Hematopoietic multipotent progenitor cell treated with erythropoietin and hydrocortisone succinate and interleukin-3 and kit ligand, for 6 days (in vitro differentiated cells): ENCODE data around the gene ISM1.
A peak's percentile ranks its signal among the peaks of the same experiment; 100 is the strongest.

ENCODE experiments used
- DNase-seq: peaks from one replicate; pipeline ENCODE4 v3.0.0-alpha.2; 2015

Gene ISM1

DNA sequence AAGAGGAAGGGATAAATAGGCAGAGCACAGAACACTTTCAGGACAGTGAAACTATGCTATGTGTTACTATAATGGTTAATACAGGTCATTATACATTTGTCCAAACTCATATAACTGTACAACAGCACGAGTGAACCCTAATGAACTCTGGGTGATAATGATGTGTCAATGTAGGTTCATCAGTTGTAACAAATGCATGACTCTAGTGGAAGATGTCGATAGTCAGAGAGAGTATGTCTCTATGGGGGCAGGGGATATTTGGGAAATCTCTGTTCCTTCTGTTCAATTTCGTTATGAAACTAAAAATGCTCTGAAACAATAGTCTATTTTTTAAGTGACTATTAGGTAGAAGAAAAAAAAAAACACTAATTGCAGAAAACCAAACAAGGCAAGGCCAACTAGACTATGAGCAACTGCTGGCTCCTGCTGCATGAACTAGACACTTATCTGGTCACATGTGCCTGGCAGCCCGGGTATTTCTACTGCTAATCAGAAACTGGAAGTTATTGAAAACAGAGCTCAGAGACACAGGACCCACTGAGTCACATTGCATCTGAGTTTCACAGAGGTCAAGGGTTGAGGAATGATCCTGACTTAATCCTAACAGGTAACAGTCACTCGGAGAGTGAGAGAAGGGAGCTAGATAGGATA, 97.9 kb downstream of the ISM1 start:
- DNase-seq: no peak

GRCh38 chr20:13320702-13321101, 99.6 kb downstream of the ISM1 start:
- no peak for DNase-seq

- no peak for DNase-seq
Observed at GRCh38 chr20:13321416-13321815, 100.3 kb downstream of the ISM1 start.

DNA sequence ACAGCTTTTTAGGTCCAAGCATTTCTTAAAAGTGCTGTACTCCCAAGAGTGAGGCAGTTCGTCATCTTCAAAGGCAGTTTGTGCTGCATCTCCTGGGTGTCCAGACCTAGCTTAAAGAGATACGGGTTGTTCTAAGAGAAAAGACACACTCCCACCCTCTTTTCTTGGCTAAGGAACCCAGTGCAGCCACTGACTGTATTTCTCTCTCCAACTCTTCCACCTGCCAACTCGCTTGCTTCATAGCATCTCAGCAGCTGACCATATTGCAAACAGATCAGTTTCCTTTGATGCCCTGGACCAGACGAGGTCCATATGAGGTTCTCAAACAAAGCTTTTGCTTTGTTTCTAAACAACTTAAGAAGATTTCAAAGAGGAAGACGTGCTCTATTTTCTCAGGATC, 101.1 kb downstream of the ISM1 start:
- no peak for DNase-seq

DNA sequence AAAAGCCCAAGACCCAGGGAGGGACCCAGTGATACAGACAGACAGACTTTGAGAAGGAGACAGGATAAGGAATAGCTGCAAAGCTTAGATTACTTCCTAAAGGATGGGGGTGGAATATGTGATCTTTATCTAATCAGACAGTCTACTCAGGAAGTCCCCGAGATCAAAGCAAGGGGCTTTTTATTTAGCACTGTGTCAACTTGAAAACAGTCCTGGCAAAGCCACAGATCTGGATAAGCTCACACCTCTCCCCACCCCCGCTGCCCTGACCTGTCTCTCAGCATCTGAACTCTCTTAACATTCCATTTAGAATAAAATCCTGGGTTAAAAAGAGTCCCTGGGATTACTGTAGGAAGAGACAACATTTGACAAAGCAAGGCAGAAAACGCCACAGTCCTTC, 101.5 kb downstream of the ISM1 start:
- DNase-seq: no peak

GRCh38 chr20:13325033-13325432, 104.0 kb downstream of the ISM1 start:
- DNase-seq: peak; percentile 22

DNA sequence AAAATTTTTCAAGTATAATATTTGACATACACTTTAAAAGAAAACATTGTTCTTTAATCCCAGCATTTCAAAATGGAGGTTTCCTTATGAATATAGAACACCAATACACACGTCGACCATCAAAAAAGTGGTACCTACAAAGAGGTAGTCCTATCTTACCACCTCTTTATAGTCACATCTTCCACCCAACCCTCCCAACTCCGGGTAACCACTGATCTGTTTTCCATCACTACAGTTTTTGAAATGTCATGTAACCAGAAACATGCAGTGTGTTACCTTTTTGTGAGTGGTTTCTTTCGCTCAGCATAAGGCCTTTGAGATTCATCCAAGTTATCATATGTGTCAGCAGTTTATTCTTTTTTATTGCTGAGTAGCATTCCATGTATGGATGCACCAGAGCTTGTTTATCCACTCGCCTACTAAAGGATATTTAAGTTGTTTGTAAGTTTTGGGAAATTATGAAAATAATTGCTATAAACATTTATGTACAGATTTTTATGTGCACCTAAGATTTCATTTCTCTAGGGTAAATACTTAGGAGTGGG, 104.8 kb downstream of the ISM1 start:
- no peak for DNase-seq

DNA sequence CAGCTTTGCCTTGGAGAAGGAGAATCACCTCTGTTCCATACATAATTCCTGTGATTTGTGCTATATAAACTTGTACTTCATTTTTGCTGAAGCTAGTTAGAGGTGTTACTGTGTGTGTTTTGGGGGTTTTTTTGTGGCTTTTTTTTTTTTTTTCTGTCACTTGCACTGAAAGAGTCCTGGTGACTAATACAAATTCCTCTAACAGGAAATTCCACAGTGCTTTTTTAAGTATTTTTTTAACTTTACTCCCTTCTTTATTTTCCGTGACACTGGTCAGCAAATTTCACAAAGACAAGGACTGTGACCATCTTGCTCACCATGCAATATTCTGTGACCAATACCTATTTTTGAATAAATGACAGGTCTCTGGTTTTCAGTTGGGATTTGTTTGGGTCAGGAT, 110.5 kb downstream of the ISM1 start:
- no peak for DNase-seq

GRCh38 chr20:13333036-13333435, 112.0 kb downstream of the ISM1 start:
- DNase-seq: no peak

DNA sequence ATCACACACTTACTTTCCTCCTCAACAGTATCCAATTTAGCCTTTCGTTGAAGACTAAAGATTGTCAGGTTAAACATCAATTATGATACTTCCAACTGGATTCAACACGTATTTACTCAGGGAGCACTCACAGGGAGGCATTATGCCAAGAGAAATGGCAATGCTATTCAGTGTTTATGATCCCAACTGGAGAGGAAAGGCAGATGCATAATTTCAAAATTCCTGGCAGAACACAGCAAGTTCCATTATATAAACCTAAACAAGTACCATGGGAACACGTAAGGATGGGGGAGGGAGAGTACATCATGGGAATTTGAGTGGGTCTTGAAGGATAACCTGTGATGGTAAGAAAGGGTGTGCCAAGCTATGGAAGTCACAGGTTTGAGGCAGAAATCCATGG, 112.7 kb downstream of the ISM1 start:
- DNase-seq: no peak

DNA sequence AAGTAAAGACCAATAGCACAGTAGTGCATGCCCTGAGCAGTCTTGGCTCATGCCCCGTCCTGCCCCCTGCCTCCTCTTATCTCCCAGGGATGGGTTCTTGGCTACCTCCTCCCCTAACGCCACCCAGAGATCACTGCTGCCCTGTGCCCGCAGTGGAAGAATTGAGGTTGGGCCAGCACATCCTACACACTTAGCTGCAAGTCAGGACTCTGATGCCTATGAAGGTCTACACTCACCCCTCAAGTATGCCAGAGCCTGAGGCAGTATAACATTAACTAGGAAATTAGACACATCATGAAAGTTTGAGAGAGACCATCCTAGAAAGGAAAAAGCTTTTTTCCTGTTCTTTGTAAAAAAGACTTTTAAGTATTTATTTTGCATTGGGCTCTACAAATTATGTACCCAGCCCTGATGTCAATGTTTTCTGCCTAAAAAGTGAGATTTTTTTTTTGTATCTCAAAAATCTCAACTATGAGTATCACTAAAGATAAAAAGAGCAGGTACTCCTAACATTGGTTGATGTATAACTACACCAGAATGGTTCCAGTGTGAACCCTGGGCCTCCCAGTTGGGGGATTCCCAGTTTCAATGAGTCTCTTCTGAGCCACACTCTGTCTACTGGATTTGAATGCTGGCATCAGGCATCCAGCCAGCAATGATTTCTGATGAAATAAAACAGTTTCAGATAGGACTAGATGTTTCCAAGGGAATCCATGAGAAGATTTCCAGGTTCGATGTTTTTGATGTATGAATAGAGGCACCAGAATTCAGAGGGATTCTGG, 115.4 kb downstream of the ISM1 start:
- DNase-seq: no peak

GRCh38 chr20:13337090-13337784, 116.2 kb downstream of the ISM1 start:
- DNase-seq: no peak

DNA sequence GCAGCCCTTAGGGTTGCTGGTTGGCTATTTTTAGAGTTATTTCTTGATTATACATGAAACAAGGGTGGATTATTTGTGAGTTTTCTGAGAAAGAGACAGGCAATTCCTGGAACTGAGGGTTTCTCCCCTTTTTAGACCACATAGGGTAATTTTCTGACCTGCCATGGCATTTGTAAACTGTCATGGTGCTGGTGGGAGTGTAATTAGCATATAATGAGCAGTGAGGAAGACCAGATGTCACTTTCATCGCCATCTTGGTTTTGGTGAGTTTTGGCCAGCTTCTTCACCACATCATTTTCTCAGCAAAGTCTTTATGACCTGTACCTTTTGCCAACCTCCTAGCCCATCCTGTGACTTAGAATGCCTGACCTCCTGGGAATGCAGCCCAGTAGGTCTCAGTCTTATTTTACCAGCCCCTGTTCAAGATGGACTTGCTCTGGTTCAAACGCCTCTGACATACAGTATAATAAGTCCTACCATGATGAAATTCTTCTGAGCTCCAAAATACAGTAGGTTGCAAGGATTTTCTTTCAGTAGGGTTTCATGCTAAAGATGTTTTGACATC, 117.1 kb downstream of the ISM1 start:
- no peak for DNase-seq

- no peak for DNase-seq
Observed at GRCh38 chr20:13338999-13339411, 117.9 kb downstream of the ISM1 start.

GRCh38 chr20:13340088-13340487, 119.0 kb downstream of the ISM1 start:
- DNase-seq: no peak

DNA sequence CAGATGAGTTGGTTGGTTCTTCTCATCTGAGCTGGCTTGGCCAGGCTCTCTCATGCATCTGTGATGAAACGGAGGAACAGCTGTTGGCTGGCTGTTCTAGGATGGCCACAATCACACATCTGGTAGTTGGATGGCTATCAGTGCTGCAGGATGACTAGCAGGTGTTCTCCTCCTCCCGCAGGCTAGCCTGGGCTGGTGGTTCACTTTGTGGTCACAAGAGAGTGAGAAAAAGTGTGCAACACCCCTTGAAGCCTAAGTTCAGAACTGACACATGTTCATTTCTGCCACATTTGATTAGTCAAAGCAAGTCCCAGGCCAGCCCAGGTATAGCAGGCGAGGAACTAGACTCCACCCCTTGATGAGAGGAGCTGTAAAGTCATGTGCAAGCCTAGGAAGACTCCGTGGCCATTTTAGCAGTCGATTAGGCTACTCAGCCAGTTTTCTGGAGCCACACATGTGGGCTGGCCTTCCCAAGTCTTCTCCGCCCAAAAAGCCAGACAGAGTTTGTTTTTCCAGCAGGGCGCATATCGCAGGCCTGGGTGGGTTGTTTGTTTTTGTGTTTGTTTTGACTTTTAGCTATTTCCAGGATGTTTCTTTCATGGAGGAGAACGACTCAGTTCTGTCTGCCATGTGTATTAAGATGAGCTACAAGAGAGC, 120.8 kb downstream of the ISM1 start:
- no peak for DNase-seq

- no peak for DNase-seq
Observed at GRCh38 chr20:13342469-13343242, 121.6 kb downstream of the ISM1 start.

DNA sequence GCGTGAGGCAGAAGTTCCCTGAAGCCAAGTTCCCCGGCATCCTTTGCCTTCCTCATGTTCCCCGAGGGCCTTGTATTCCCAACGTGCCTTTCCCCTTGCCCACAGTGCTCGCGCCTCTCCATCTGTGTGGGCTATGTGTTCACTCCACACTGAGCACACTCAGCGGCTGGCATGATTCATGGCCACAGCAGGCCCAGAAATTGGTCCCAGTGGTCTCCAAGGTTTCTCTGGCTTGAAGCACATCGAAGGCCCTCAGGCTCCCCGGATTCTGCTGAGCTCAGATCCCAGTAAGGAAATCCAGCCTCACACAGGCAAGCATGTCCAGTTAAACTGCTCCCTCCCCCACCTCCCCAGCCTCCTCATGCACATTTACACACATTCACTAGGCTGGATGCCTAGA, 123.6 kb downstream of the ISM1 start:
- DNase-seq: no peak

DNA sequence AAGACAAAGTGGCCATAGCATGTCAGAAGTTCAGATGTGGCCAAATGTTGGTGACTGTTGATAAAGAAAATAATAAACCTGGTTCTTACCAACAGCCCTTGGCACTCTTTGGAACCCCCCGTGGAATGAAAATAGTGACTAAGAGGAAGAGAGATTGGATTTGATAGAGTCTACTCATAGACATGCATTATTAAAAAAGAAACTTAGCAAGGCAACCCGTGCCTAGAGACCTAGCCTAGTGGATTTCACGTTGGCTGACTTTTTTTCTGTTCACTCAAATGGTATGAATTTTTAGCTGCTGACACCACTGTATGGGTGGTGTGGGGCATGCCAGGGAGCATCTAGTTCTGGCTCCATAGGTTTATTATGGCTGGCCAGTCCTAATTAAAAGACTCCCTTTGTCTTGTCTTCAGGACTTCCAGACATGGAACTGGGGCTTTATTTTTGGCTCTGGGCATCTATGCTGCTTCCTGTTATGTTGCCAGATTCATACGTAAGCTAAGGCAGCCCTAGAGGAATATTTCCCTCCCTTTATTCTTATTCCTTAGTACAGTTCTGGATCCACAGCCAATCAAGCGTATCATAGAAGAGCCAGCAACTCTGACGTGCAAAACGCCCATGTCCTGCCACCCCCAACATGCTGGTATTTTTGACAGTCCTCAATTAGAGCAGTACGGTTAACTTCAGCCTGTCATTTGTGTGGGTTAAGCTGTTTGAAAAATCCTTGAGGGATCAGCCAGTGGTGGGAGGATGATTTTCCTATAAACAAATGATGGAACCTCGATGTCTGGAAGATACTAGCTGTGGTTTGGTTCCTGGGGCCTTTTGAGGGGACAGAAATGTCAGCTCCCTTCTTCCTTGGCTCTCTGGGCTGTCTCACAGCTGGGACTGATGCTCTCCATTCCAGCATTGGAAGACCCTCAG, 127.5 kb downstream of the ISM1 start:
- no peak for DNase-seq

DNA sequence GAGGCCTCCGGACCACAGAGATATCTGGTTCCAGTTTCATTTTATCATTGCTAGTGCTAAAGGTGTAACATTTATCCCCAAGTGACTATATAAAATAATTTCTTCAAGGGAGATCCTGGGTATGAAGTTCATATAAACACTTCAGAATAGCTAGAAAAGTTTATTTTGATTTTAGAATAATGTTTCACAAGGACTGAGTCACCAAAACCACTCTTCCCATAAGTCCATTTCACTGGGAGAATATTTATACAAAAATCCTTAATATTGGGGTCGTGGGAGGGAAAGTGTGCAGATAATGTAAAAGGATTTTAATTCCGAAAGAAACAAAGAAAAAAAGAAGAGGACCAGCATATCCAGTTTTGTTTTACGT, 128.1 kb downstream of the ISM1 start:
- no peak for DNase-seq
